GM23248 (cell line): ENCODE data around the gene TADA3. TPM values are rescaled to one million over a fixed set of nuclear protein-coding genes. Genes with fewer than 3 reads are reported as not detected.
A peak's percentile ranks its signal among the peaks of the same experiment; 100 is the strongest.

Source experiments
- DNase-seq: peaks from one replicate; pipeline ENCODE4 v3.0.0-alpha.2; 2015
- H2AFZ ChIP-seq: fragments of 200-600 bp; sonication (generic); 2 replicates; pipeline ENCODE4 v1.6.1; 2016; ENCODE audit warnings: antibody characterized with exemption
- H3F3A ChIP-seq: fragments of 200-600 bp; sonication (generic); 2 replicates; pipeline ENCODE4 v1.6.1; 2016; ENCODE audit warnings: mild to moderate bottlenecking, antibody characterized with exemption, mixed run types; ENCODE audit not compliant: insufficient read depth
- H3K27ac ChIP-seq: fragments of 200-600 bp; sonication (generic); 2 replicates; pipeline ENCODE4 v1.5.1; 2016; ENCODE audit warnings: mild to moderate bottlenecking
- H3K27me3 ChIP-seq: fragments of 200-600 bp; sonication (generic); replicated peaks from 2 replicates; pipeline ENCODE4 v1.6.1; 2016; ENCODE audit warnings: mild to moderate bottlenecking; ENCODE audit not compliant: insufficient read depth
- H3K36me3 ChIP-seq: fragments of 200-600 bp; sonication (generic); 2 replicates; pipeline ENCODE4 v1.6.1; 2016; ENCODE audit warnings: low read depth, mild to moderate bottlenecking
- H3K4me1 ChIP-seq: fragments of 200-600 bp; sonication (generic); 2 replicates; pipeline ENCODE4 v1.6.1; 2016; ENCODE audit warnings: mild to moderate bottlenecking; ENCODE audit not compliant: insufficient read depth
- H3K4me2 ChIP-seq: fragments of 200-600 bp; sonication (generic); one replicate; pipeline ENCODE4 v1.6.1; 2016; ENCODE audit warnings: mild to moderate bottlenecking; ENCODE audit not compliant: unreplicated experiment
- H3K4me3 ChIP-seq: fragments of 200-600 bp; sonication (generic); 2 replicates; pipeline ENCODE4 v1.5.1; 2016; ENCODE audit warnings: mild to moderate bottlenecking
- H3K79me2 ChIP-seq: fragments of 200-600 bp; sonication (generic); 2 replicates; pipeline ENCODE4 v1.6.1; 2016; ENCODE audit warnings: mild to moderate bottlenecking; ENCODE audit not compliant: insufficient read depth
- H3K9ac ChIP-seq: fragments of 200-600 bp; sonication (generic); 2 replicates; pipeline ENCODE4 v1.6.1; 2016; ENCODE audit warnings: mild to moderate bottlenecking
- H3K9me2 ChIP-seq: fragments of 200-600 bp; sonication (generic); 2 replicates; pipeline ENCODE4 v1.6.1; 2016; ENCODE audit warnings: mixed run types, mild to moderate bottlenecking, moderate library complexity; ENCODE audit not compliant: insufficient read depth
- H3K9me3 ChIP-seq: fragments of 200-600 bp; sonication (generic); one replicate; pipeline ENCODE4 v1.6.1; 2017; ENCODE audit warnings: low read depth
- H4K20me1 ChIP-seq: fragments of 200-600 bp; sonication (generic); 2 replicates; pipeline ENCODE4 v1.6.0; 2016; ENCODE audit not compliant: insufficient read depth
- EZH2 ChIP-seq: fragments of 200-600 bp; sonication (generic); IDR thresholded peaks from 2 replicates; pipeline ENCODE4 v1.6.1; 2018; ENCODE audit warnings: antibody characterized with exemption, mild to moderate bottlenecking; ENCODE audit not compliant: insufficient read depth, poor library complexity, severe bottlenecking
- EZH2phosphoT487 ChIP-seq: fragments of 200-600 bp; sonication (generic); IDR thresholded peaks from 2 replicates; pipeline ENCODE4 v1.6.1; 2018; ENCODE audit warnings: antibody characterized with exemption, moderate library complexity, mild to moderate bottlenecking, low read depth; ENCODE audit not compliant: insufficient read depth
- WGBS, 2 experiments: methylation state at CpG; one replicate each; pipeline ENCODE4 v1.1.6; 2015 to 2017; ENCODE audit warnings: low lambda C conversion rate in 2 of 2, low coverage in 1 of 2; ENCODE audit errors: missing lambda C conversion rate in 2 of 2; 5-methylcytosine and 5-hydroxymethylcytosine counted together
- in situ Hi-C: fragments of 300-500 bp; cut with MboI; formaldehyde crosslinking; loops from 2 replicates; pipeline ENCODE4 v1.15.0; 2020
- polyA plus RNA-seq: library from polyadenylated mRNA; unstranded; fragments of >200 nt; fragmentation: Nextera tagmentation; extraction: Ambion mirVana; gene quantifications from 2 replicates; pipeline ENCODE4 v1.2.1, GENCODE V29; 2016
- total RNA-seq: library from RNA; depleted of rRNA; stranded (reverse); fragments of >200 nt; shearing (Covaris generic); gene quantifications from 2 replicates; pipeline ENCODE4 v1.2.3, GENCODE V29; 2014

The TADA3 gene
- total and polyA plus RNA-seq, 2 experiments from 2014 or later: 85.1 to 135 TPM

- H2AFZ ChIP-seq: no peak overlapping the region
- WGBS, 2 experiments: 88 to 91% methylated on average over 5 of the region's 5 CpGs
- no peak overlapping the region for H3K9ac ChIP-seq
- no peaks in the 10 kb centered on the region for H3K9me3 ChIP-seq
- H3K27me3 ChIP-seq: no peaks in the 10 kb centered on the region
- TF ChIP-seq EZH2phosphoT487 (no peak), EZH2 (no peak)
- no peaks in the 10 kb centered on the region for H3K4me1 ChIP-seq
- in situ Hi-C loops: no loop called here
- no peaks in the 10 kb centered on the region for H3K79me2 ChIP-seq
- H3K27ac ChIP-seq: no peak overlapping the region
- no peak overlapping the region for H3K4me3 ChIP-seq
- peak; percentile 30 for DNase-seq
- H3K9me2 ChIP-seq: no peaks in the 10 kb centered on the region
- no peaks in the 10 kb centered on the region for H4K20me1 ChIP-seq
- H3K36me3 ChIP-seq: peaks cover 8% of the 10 kb centered on the region; the same call in 1 of the 2 replicates
- H3F3A ChIP-seq: no peaks in the 10 kb centered on the region
- H3K4me2 ChIP-seq: no peak overlapping the region
Measured at GRCh38 chr3:9761919-9762318, 30.4 kb downstream of the TADA3 start.

GRCh38 chr3:9760779-9761505 is 31.3 kb downstream of the TADA3 start:
- no peak for TF ChIP-seq EZH2phosphoT487
- no peak for TF ChIP-seq EZH2
- Histone ChIP-seq H3K4me2 (no peak overlapping the region), H3F3A (no peaks in the 10 kb centered on the region), H3K79me2 (no peaks in the 10 kb centered on the region), H3K9me2 (no peaks in the 10 kb centered on the region), H3K4me1 (no peaks in the 10 kb centered on the region), H3K9ac (no peak overlapping the region), H3K36me3 (peaks cover 8% of the 10 kb centered on the region; the same call in 1 of the 2 replicates), H4K20me1 (no peaks in the 10 kb centered on the region), H3K4me3 (no peak overlapping the region), H3K27ac (no peak overlapping the region), H3K9me3 (no peaks in the 10 kb centered on the region), H2AFZ (no peak overlapping the region), H3K27me3 (no peaks in the 10 kb centered on the region)
- in situ Hi-C loops: no loop called here
- 95 to 98% methylated on average over 10 of the region's 10 CpGs for WGBS, 2 experiments
- DNase-seq: no peak

- WGBS, 2 experiments: 90 to 91% methylated on average over 10 to 13 of the region's 13 CpGs
Measured at GRCh38 chr3:9757427-9757826, 34.8 kb downstream of the TADA3 start.

GRCh38 chr3:9754678-9755077 is 37.6 kb downstream of the TADA3 start:
- no peak overlapping the region for H3K27ac ChIP-seq
- no peak for DNase-seq
- H3K9me2 ChIP-seq: no peaks in the 10 kb centered on the region
- no peak for TF ChIP-seq EZH2phosphoT487
- no peak for TF ChIP-seq EZH2
- no peak overlapping the region for H3K9ac ChIP-seq
- 0 out of 2 replicates have a peak, but pooled peaks cover 6% of the 10 kb centered on the region for H3K4me1 ChIP-seq
- 84% methylated on average over 8 of the region's 8 CpGs for WGBS, 2 experiments
- no peak overlapping the region for H2AFZ ChIP-seq
- H3K79me2 ChIP-seq: peaks cover 23% of the 10 kb centered on the region
- H3K4me2 ChIP-seq: no peak overlapping the region
- no peaks in the 10 kb centered on the region for H4K20me1 ChIP-seq
- peaks cover 17% of the 10 kb centered on the region; the same call in 1 of the 2 replicates for H3K36me3 ChIP-seq
- no peaks in the 10 kb centered on the region for H3F3A ChIP-seq
- H3K4me3 ChIP-seq: no peak overlapping the region
- no peaks in the 10 kb centered on the region for H3K27me3 ChIP-seq
- H3K9me3 ChIP-seq: no peaks in the 10 kb centered on the region
- in situ Hi-C loops: no loop called here

More at GRCh38 chr3:9757427-9757826, 34.8 kb downstream of the TADA3 start:
- Histone ChIP-seq H3K79me2 (0 out of 2 replicates have a peak, but pooled peaks cover under 1% of the 10 kb centered on the region), H3K4me1 (0 out of 2 replicates have a peak, but pooled peaks cover 6% of the 10 kb centered on the region), H3K4me3 (no peak overlapping the region), H3K4me2 (no peak overlapping the region), H3K9me3 (no peaks in the 10 kb centered on the region), H2AFZ (no peak overlapping the region), H3F3A (no peaks in the 10 kb centered on the region), H3K9ac (no peak overlapping the region), H4K20me1 (no peaks in the 10 kb centered on the region), H3K27ac (no peak overlapping the region), H3K9me2 (no peaks in the 10 kb centered on the region), H3K27me3 (no peaks in the 10 kb centered on the region), H3K36me3 (peaks cover 14% of the 10 kb centered on the region; the same call in 1 of the 2 replicates)
- in situ Hi-C loops: no loop called here
- TF ChIP-seq EZH2phosphoT487: no peak
- TF ChIP-seq EZH2: no peak
- DNase-seq: no peak
